Measurements from ENCODE around the gene PRR11.

Gene PRR11

GRCh38 chr17:59149841-59150511, 5.6 kb upstream of the PRR11 start:
- no peak for DNase-seq (ENCODE audit: extremely low spot score)
- ChIA-PET POLR2A (interaction anchor here (0.6 kb wide), 1 partner anchor 810 kb away, joined by 3 read pairs; no protein-coding TSS in a partner anchor), CTCF (interaction anchor here (1.0 to 1.7 kb wide), 5 partner anchors 11 to 43 kb away, joined by 3 to 5 read pairs (median 3); partner anchors contain the start of gene TRIM37)
- no peak for TF ChIP-seq CTCF (IDR thresholded peaks at IDR 0.05; ENCODE audit: control extremely low read depth, extremely low read depth, low read depth, missing control alignments)

DNA sequence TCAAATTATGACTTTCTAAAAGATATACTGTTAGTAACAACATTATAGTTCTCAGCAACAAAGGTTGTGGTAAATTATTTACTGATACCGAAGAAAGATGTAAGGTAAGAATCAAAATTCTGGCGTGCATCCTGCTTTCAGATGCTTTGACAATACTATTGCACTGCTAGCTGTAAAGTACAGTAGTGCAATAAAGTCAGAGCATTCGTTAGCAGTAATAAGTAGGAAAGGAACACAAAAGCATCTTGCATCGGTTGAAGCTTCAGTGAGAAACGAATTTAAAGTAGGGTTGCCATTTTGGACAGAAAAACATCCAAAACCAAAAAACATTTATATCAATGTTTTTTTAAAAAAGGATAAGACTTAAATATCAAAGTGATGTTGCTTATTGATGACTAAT, 4.5 kb upstream of the PRR11 start:
- DNase-seq (ENCODE audit: extremely low spot score): no peak
- ChIA-PET POLR2A (no interaction called here), CTCF (interaction anchor here (1.1 kb wide), 1 partner anchor 42 kb away, joined by 3 read pairs; no protein-coding TSS in a partner anchor)
- TF ChIP-seq CTCF (IDR thresholded peaks at IDR 0.05; ENCODE audit: control extremely low read depth, extremely low read depth, low read depth, missing control alignments): no peak

- CTCF ChIA-PET: interaction anchor here (1.0 to 1.1 kb wide), 2 partner anchors 43 to 56 kb away, joined by 3 read pairs; no protein-coding TSS in a partner anchor
- POLR2A ChIA-PET: no interaction called here
- TF ChIP-seq CTCF (IDR thresholded peaks at IDR 0.05; ENCODE audit: control extremely low read depth, extremely low read depth, low read depth, missing control alignments): no peak
- no peak for DNase-seq (ENCODE audit: extremely low spot score)
Measured at GRCh38 chr17:59151591-59151990, 4.0 kb upstream of the PRR11 start.

GRCh38 chr17:59152925-59153324, 2.6 kb upstream of the PRR11 start:
- ChIA-PET POLR2A (interaction anchor here (0.6 kb wide), 1 partner anchor 13 kb away, joined by 3 read pairs; no protein-coding TSS in a partner anchor), CTCF (no interaction called here)
- DNase-seq (ENCODE audit: extremely low spot score): no peak
- TF ChIP-seq CTCF (IDR thresholded peaks at IDR 0.05; ENCODE audit: control extremely low read depth, extremely low read depth, low read depth, missing control alignments): no peak

DNA sequence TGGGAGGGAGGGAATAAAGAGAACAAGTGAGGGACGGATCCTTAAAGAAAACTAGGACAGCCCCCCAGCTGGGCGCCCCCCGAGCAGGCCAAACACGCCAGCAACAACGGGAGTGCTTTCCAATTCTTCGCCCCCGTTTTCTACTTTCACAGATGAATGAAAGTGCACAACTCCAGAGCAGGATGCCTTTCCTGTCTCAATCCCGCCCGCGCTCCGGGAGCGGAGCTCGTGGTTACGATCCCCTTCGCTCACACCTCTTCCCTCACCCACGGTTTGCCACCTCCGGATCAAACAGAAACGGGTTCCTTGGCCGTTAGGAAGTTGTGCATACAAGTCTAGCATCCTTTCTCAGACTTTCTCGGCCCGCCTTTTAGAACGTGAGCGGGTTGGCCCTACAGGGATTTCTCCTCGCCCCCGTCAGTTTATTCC, 1.2 kb upstream of the PRR11 start:
- CTCF ChIA-PET: interaction anchor here (1.3 kb wide), 1 partner anchor 10 kb away, joined by 3 read pairs; no protein-coding TSS in a partner anchor
- no peak for TF ChIP-seq CTCF (IDR thresholded peaks at IDR 0.05; ENCODE audit: control extremely low read depth, extremely low read depth, low read depth, missing control alignments)
- POLR2A ChIA-PET: interaction anchor here (0.6 to 1.5 kb wide), 3 partner anchors 523 to 1196 kb away, joined by 3 to 8 read pairs (median 4); no protein-coding TSS in a partner anchor
- DNase-seq (ENCODE audit: extremely low spot score): peak; percentile 21

GRCh38 chr17:59154721-59155438, 666 bp upstream of the PRR11 start, which contains the start of gene SKA2:
Gene SKA2, minus strand, starts transcription at chr17:59155186. Its CDS starts 23 bp downstream, at chr17:59155163.
- no peak for TF ChIP-seq CTCF (IDR thresholded peaks at IDR 0.05; ENCODE audit: control extremely low read depth, extremely low read depth, low read depth, missing control alignments)
- DNase-seq (ENCODE audit: extremely low spot score): no peak
- ChIA-PET CTCF (interaction anchor here (0.9 to 1.3 kb wide), 4 partner anchors 8 to 65 kb away, joined by 3 to 4 read pairs (median 3); partner anchors contain the start of gene GDPD1), POLR2A (interaction anchor here (0.6 to 1.5 kb wide), 7 partner anchors 18 to 1196 kb away, joined by 3 to 8 read pairs (median 3); partner anchors contain the start of genes SMG8 and SUPT4H1)

Measured in GM10248 (cell line).